ENCODE measurements around the gene ESRRA. TPM values are rescaled to one million over a fixed set of nuclear protein-coding genes. Genes with fewer than 3 reads are reported as not detected.
A peak's percentile ranks its signal among the peaks of the same experiment; 100 is the strongest.
"Not testable (repeated sequence)": the region's sequence is repeated elsewhere in the genome, so short reads cannot be mapped to it uniquely, and the experiment has no call there.

ESRRA gene
- total RNA-seq, 4 donors from 2014 or later = 151 to 460 (median 341) TPM

DNA sequence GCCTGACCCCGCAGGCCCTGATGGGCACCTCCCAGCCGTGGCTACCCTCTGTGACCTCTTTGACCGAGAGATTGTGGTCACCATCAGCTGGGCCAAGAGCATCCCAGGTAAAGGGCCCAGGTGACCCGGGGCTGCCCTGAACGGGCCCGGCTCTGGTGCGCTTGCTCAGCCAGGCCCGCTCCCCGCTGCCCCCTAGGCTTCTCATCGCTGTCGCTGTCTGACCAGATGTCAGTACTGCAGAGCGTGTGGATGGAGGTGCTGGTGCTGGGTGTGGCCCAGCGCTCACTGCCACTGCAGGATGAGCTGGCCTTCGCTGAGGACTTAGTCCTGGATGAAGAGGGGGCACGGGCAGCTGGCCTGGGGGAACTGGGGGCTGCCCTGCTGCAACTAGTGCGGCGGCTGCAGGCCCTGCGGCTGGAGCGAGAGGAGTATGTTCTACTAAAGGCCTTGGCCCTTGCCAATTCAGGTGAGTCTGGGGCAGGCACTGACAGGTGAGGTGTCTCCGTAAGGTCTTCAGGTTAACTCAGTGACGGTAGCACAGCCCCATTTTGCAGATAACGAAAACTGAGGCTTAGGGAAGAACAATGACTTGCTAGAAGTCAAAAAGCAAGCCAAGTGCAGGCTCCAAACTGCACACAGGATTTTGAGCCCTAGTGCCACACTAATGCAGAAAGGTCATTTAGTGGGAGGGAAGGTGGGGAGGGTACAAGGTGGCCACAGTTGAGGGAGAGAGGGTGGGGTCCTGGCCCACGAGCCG is 9.7 kb downstream of the ESRRA start:
- no peak overlapping the region for H3K4me3 ChIP-seq
- no peaks in the 10 kb centered on the region for H3K9me3 ChIP-seq
- H3K36me3 ChIP-seq = peaks cover 0 to 36% (median 0%) of the 10 kb centered on the region in 3 donors
- H3K4me1 ChIP-seq = peaks cover 0 to 60% (median 4%) of the 10 kb centered on the region in 4 donors
- no peak for DNase-seq
- TF ChIP-seq POLR2A (IDR thresholded peaks at IDR 0.05) (no peak), CTCF (IDR thresholded peaks at IDR 0.05) (no peak)
- H3K27ac ChIP-seq = peak overlapping the region in 1 of 4 donors; percentile 96
- H3K27me3 ChIP-seq = no peaks in the 10 kb centered on the region

- Histone ChIP-seq H3K27ac (peak overlapping the region; percentile 94 to 99 (median 96)), H3K36me3 (peaks cover 0 to 43% (median 0%) of the 10 kb centered on the region in 3 donors), H3K4me3 (peak overlapping the region in 1 of 4 donors; percentile 81), H3K4me1 (peaks cover 0 to 69% (median 4%) of the 10 kb centered on the region in 4 donors)
- not testable (repeated sequence) for H3K27me3 ChIP-seq, H3K9me3 ChIP-seq, DNase-seq
Measured at GRCh38 chr11:64315667-64316526, 10.6 kb downstream of the ESRRA start.

DNA sequence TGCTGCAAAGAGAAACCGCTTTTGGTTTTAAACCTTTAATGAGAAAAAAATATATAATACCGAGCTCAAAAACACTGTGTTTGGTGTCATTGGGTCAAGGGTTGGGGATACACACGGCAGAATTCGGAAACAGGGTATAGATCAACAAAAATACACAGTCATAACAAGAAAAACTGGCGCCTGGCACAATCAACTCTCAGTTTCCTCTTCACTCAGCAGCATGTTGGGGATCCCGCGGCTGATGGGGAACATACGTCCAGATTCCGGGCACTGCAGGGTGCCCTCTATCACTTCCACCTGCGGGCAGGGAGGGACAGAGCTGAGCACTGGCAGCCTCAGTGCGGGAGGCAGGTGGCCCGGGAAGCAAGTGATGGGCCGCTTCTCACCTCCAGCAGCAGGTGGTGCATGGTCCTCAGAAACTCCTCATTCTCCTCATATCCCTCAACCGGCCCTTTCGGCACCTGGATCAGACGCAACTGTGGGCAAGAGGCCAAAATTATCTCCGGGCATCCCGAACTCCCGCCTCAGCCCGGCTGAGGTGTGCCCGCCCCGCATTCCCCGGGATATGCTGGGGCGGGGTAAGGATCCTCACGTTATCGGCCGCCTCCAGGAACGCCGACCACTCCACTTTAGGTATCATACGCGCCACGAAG is 11.5 kb downstream of the ESRRA start:
- peak overlapping the region; percentile 60 to 88 (median 74) for H3K4me3 ChIP-seq
- peaks cover 0 to 77% (median 4%) of the 10 kb centered on the region in 4 donors for H3K4me1 ChIP-seq
- DNase-seq = peak in 2 of 3 donors; percentile 50 to 77

DNA sequence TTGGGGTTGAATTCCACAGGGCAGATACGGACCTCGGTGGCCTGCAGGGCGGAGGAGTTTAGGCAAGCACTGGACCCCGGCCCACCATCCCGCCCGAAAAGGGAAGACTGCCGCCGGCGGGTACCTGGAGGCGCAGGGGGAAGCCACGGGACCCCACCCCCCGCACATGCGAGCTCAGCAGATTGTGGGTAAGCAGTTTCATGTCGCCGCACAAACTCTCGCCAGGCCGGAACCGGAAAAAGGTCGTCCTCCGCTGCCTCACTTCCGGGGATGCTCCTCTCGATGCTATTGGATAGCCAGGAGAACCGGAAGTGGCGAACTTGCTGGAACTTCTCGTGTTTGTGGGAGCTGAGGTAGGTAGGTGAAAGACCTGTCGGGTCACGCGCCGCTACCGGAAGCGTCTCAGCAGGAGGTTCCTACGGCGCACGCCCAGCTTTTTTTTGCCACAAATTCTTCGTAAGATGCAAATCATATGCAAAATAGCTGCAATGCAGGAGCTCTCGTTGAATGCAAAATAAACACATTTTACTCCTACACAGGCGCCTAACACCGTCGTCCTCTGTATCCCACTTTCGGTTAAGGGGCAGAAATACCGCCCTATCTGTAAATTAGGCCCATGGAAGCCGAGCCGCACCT is 12.1 kb downstream of the ESRRA start, which contains the start of gene TRMT112:
Gene TRMT112, minus strand, starts transcription at position 235 of the 636 bp plus-strand sequence. Its CDS starts 33 bp downstream, at position 202.
- Histone ChIP-seq H3K9me3 (no peaks in the 10 kb centered on the region), H3K4me3 (peak within 1 kb of the TSS; percentile 60 to 88 (median 74)), H3K27me3 (no peaks in the 10 kb centered on the region), H3K4me1 (peaks cover 0 to 78% (median 4%) of the 10 kb centered on the region in 4 donors), H3K36me3 (peaks cover 0 to 42% (median 0%) of the 10 kb centered on the region in 3 donors), H3K27ac (peak within 1 kb of the TSS; percentile 94 to 99 (median 96))
- peak; percentile 94 to 99 (median 99) for DNase-seq
- TF ChIP-seq CTCF (IDR thresholded peaks at IDR 0.05) (no peak), POLR2A (IDR thresholded peaks at IDR 0.05) (peak; percentile 65 to 70)

More for the DNA sequence above, 11.5 kb downstream of the ESRRA start:
- Histone ChIP-seq H3K27ac (peak overlapping the region; percentile 94 to 99 (median 96)), H3K9me3 (no peaks in the 10 kb centered on the region), H3K27me3 (no peaks in the 10 kb centered on the region), H3K36me3 (peaks cover 0 to 44% (median 0%) of the 10 kb centered on the region in 3 donors)
- no peak for TF ChIP-seq POLR2A (IDR thresholded peaks at IDR 0.05)
- peak in 4 of 6 experiments; percentile 18 to 38 (median 28) for TF ChIP-seq CTCF (IDR thresholded peaks at IDR 0.05)

GRCh38 chr11:64317961-64318765 is 12.8 kb downstream of the ESRRA start, which contains the start of gene PRDX5:
Gene PRDX5 (plus strand): TSS chr11:64318121. CDS start chr11:64318216, 95 bp downstream.
- TF ChIP-seq POLR2A (IDR thresholded peaks at IDR 0.05) (peak; percentile 90 to 93), CTCF (IDR thresholded peaks at IDR 0.05) (peak; percentile 43 to 89 (median 67))

More at GRCh38 chr11:64317961-64318765, 12.8 kb downstream of the ESRRA start, which contains the start of gene PRDX5:
- H3K36me3 ChIP-seq = peaks cover 0 to 41% (median 0%) of the 10 kb centered on the region in 3 donors
- peak within 1 kb of the TSS; percentile 60 to 88 (median 74) for H3K4me3 ChIP-seq
- peaks cover 0 to 73% (median 4%) of the 10 kb centered on the region in 4 donors for H3K4me1 ChIP-seq
- H3K27me3 ChIP-seq = no peaks in the 10 kb centered on the region
- H3K9me3 ChIP-seq = no peaks in the 10 kb centered on the region
- DNase-seq = peak; percentile 91 to 98 (median 97)
- H3K27ac ChIP-seq = peak within 1 kb of the TSS; percentile 94 to 99 (median 96)

Data from Peyer's patch (tissue), 4 donors.